ENCODE measurements around the gene CPED1.
"Not testable (repeated sequence)": the region's sequence is repeated elsewhere in the genome, so short reads cannot be mapped to it uniquely, and the experiment has no call there.

CPED1 gene

DNA sequence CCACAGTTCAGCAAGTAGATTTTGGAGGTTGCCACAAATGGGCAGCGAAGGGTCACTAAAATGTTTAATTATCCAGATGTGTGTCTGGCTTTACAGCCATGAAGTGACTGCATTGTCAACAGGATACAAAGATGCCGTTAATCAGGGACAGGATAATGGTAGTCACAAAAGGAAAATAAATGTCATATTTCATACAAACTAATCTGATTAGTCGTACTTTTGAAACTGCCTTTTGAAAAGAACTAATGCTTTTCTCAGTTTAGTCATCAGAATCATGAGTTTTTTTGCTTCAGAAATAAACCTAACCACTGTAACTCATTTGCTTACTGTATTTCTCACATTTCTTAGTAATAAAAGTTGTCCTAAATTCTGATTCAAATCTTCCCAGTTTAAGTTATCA lies 318.1 kb downstream of the CPED1 start:
- H3K4me3 ChIP-seq (replicated peaks; ENCODE audit: low read depth, low read length): no peak overlapping the region
- no peak for DNase-seq (ENCODE audit: low read depth)
- TF ChIP-seq CTCF (IDR thresholded peaks at IDR 0.05; ENCODE audit: low read length, missing control alignments): no peak

- DNase-seq (ENCODE audit: low read depth): no peak
- TF ChIP-seq CTCF (IDR thresholded peaks at IDR 0.05; ENCODE audit: low read length, missing control alignments): no peak
- no peak overlapping the region for H3K4me3 ChIP-seq (replicated peaks; ENCODE audit: low read depth, low read length)
These were observed 318.6 kb downstream of the CPED1 start for GRCh38 chr7:121307021-121307574.

- no peak for TF ChIP-seq CTCF (IDR thresholded peaks at IDR 0.05; ENCODE audit: low read length, missing control alignments)
- DNase-seq (ENCODE audit: low read depth): no peak
- no peak overlapping the region for H3K4me3 ChIP-seq (replicated peaks; ENCODE audit: low read depth, low read length)
These were observed 324.8 kb downstream of the CPED1 start for GRCh38 chr7:121313220-121313792.

GRCh38 chr7:121313793-121314676 lies 325.5 kb downstream of the CPED1 start:
- no peak for TF ChIP-seq CTCF (IDR thresholded peaks at IDR 0.05; ENCODE audit: low read length, missing control alignments)
- H3K4me3 ChIP-seq (replicated peaks; ENCODE audit: low read depth, low read length): no peak overlapping the region
- peak; percentile 69 for DNase-seq (ENCODE audit: low read depth)

GRCh38 chr7:121315170-121315569 lies 326.7 kb downstream of the CPED1 start:
- DNase-seq (ENCODE audit: low read depth); H3K4me3 ChIP-seq (replicated peaks; ENCODE audit: low read depth, low read length): not testable (repeated sequence)

GRCh38 chr7:121322460-121322859 lies 333.9 kb downstream of the CPED1 start:
- no peak for DNase-seq (ENCODE audit: low read depth)
- TF ChIP-seq CTCF (IDR thresholded peaks at IDR 0.05; ENCODE audit: low read length, missing control alignments): no peak
- no peak overlapping the region for H3K4me3 ChIP-seq (replicated peaks; ENCODE audit: low read depth, low read length)

DNA sequence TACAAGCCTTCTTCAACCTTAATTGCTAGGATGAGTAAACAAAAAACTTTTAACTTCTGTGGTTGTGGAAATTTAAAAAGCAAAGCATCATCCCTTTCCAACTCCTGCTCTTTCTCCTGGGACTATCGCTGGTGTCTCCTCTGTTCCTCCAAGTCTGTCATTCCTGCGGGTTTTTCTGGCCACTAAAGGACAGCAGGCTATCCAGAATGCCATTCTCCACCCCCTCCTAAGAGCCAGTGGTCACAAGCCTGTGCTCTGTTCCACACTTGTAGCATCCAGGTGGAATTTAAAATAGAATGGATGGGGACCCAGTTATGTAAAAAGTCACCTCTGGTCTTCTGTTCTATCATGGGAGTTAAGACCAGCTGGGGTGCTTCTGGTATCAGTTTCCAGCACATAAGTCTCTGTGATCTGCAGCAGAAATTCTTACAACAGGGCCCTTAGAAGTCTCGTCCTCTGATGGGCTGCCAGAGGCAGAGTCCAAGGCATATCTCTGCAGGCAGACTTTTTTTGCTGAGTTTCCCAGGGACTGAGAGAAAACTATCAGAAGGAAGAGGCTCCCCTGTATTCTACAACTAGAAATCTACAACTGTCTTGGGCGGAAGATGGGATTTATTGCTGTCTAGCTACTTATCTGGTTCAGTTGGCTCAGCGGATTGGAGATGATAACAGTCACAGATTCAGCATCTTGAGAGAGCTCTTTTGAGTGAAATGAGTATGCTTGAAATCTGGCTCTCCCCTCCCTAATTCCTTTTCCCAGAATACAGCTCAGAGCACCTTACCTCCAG lies 335.2 kb downstream of the CPED1 start:
- no peak for DNase-seq (ENCODE audit: low read depth)
- no peak for TF ChIP-seq CTCF (IDR thresholded peaks at IDR 0.05; ENCODE audit: low read length, missing control alignments)
- H3K4me3 ChIP-seq (replicated peaks; ENCODE audit: low read depth, low read length): no peak overlapping the region

Measured in fibroblast of pulmonary artery (primary cell).